GDM1 (cell line): Measurements from ENCODE around the gene CST7.

ENCODE experiments used
- DNase-seq: peaks from one replicate; lab custom pipeline; 2025; lab: John Stamatoyannopoulos, UW

CST7 gene

GRCh38 chr20:25005220-25005619 is 56.2 kb downstream of the CST7 start:
- no peak for DNase-seq

GRCh38 chr20:25005661-25006060 is 56.6 kb downstream of the CST7 start:
- DNase-seq = no peak

- no peak for DNase-seq
These were observed 57.5 kb downstream of the CST7 start for GRCh38 chr20:25006431-25007167.

- no peak for DNase-seq
These were observed 58.6 kb downstream of the CST7 start for GRCh38 chr20:25007491-25008305.

GRCh38 chr20:25008388-25009217 is 59.5 kb downstream of the CST7 start:
- DNase-seq = no peak
